Suppressor macrophage treated with lipopolysaccharide for 4 hours (primary cell): Measurements from ENCODE around the gene PRKAR1B.

Experiments
- DNase-seq: peaks from one replicate; pipeline ENCODE4 v3.0.0-alpha.2; 2020

Gene PRKAR1B

GRCh38 chr7:584122-584465, 143.0 kb downstream of the PRKAR1B start:
- peak; percentile 77 for DNase-seq

DNA sequence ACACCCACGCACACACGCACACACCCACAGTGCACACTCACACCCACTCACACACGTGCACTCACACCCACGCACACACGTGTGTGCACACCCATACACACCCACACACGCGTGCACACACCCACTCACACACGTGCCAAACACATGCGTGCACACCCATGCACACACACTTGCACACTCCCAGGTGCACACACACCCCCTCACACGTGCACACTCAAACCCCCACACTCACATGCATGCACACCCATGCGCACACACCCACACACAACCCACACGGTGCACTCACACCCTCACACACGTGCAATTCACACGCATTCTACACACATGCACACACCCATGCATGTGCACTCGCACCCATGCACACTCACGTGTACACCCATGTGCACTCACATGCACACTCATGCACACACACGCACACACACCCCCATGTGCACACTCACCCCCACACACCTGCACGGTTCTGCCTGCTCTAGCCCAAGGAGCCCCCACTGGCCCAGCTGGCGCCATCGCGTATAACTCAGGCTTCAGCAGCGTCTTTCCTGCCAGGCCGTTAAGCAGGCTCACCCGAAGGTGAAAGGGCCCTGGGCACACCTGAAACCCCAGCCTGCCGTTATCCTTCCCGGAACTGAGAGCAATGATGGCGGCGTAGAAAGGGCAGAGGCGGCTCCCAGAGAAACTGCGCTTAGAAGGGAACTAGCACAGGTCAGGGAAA, 143.5 kb downstream of the PRKAR1B start:
- DNase-seq, result no peak

- no peak for DNase-seq
Observed at GRCh38 chr7:582931-583330, 144.2 kb downstream of the PRKAR1B start.

GRCh38 chr7:582081-582835, 144.8 kb downstream of the PRKAR1B start:
- DNase-seq, result no peak

DNA sequence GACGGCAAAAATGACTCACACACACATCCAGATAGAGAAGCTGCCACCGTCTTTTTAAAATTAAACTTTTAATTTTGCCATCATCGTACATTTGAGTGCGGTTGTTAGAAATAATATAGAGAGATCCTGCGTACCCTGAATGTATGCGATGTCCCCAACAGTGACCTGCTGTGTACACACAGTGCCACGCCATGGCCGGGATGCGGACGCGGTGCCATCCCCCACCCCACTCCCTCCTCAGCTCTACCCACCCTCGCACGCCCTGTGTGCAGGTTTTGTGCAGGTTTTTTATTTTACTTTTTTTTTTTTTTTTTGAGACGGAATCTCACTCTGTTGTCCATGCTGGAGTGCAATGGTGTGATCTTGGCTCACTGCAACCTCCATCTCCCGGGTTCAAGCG, 148.7 kb downstream of the PRKAR1B start:
- no peak for DNase-seq

GRCh38 chr7:577741-578370, 149.2 kb downstream of the PRKAR1B start:
- no peak for DNase-seq

GRCh38 chr7:577278-577665, 149.8 kb downstream of the PRKAR1B start:
- DNase-seq, result no peak

- no peak for DNase-seq
Observed at GRCh38 chr7:576524-577277, 150.4 kb downstream of the PRKAR1B start.

DNA sequence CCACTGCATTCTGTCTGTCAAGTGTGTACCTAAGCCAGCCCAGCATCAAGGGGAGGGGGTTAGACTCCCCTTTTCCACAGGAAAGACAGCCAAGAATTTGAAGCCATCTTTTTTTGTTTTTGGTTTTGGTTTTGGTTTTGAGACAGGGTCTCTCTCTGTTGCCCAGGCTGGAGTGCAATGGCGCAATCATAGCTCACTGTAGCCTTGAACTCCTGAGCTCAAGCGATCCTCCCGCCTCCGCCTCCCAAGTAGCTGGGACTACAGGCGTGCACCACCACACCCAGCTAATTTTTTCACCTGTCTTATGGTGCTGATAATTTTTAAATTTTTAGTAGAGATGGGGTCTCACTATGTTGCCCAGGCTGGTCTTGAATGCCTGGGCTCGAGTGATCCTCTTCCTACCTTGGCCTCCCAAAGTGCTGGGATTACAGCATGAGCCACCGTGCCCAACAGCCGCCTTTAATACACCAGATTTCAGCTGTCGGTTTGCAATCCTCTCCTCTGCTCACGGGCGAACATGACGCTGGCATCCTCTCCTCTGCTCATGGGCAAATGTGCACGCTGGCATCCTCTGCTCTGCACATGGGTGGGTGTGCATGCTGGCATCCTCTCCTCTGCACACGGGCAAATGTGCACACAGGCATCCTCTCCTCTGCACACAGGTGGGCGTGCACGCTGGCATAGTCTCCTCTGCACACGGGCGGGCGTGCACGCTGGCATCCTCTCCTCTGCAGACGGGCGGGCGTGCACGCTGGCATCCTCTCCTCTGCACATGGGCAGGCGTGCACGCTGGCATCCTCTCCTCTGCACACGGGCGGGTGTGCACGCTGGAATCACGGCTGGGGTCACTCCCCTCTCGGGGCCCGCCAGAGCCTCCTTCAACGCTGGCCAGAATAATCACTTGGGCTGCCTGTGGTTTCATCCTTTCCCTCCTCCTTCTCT, 151.4 kb downstream of the PRKAR1B start:
- no peak for DNase-seq

DNA sequence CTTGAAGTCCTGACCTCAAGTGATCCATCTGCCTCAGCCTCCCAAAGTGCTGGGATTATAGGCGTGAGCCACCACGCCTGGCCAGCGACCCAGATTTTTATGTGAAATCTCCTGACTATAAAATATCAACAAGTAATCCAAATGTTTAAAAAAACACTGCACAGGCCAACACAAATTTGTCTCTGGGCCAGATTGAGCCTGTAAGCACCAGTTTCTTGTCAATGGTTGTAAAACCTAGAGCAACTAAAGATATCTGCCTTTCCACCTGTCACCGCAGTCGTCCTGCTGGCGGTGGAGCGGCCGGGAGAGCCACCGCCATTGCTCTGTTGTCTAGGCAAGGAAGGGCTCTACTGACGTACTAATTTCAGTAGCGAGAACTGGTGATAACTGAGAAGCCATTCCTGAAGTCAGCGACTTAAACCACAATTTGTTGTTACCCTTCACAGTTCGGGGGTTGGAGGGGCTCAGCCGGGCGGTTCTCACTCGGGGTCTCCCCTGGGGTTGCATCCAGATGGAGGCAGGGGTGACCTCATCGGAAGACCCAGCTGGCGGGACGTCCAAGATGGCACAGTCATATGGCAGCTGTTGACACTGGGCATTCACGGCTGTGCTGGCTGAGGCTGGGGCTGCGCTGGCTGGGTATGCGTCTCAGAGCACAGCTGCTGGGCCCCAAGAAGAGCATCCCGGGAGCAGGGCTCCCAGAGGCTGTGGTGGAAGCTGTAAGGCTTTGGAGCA, 152.3 kb downstream of the PRKAR1B start:
- no peak for DNase-seq

DNA sequence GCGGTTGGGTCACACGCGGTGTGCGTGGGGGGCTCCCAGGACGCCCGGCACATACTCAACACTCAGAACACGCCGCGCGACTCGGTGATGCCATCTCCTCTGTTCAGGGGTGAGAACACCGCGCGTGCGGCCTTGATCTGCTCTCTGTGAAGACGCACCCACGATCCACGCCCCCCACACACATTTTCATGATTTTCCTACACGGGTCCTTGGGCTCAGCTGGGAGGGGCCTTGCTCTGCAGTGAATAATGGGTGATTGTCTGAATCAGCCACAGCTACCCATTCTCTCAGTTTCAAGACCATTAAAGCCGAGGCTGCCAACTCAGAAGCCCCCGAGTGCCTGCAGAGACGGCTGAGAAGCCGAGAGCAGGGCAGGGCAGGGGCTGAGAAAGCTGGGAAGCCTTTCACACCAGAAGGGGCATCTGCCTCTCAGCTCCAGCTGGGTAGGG, 153.1 kb downstream of the PRKAR1B start:
- no peak for DNase-seq

- no peak for DNase-seq
Observed at GRCh38 chr7:573269-573932, 153.7 kb downstream of the PRKAR1B start.

- no peak for DNase-seq
Observed at GRCh38 chr7:572416-573268, 154.4 kb downstream of the PRKAR1B start.

GRCh38 chr7:571718-572415, 155.2 kb downstream of the PRKAR1B start:
- no peak for DNase-seq

- no peak for DNase-seq
Observed at GRCh38 chr7:571096-571717, 155.9 kb downstream of the PRKAR1B start.

GRCh38 chr7:570801-571070, 156.3 kb downstream of the PRKAR1B start:
- DNase-seq, result no peak

DNA sequence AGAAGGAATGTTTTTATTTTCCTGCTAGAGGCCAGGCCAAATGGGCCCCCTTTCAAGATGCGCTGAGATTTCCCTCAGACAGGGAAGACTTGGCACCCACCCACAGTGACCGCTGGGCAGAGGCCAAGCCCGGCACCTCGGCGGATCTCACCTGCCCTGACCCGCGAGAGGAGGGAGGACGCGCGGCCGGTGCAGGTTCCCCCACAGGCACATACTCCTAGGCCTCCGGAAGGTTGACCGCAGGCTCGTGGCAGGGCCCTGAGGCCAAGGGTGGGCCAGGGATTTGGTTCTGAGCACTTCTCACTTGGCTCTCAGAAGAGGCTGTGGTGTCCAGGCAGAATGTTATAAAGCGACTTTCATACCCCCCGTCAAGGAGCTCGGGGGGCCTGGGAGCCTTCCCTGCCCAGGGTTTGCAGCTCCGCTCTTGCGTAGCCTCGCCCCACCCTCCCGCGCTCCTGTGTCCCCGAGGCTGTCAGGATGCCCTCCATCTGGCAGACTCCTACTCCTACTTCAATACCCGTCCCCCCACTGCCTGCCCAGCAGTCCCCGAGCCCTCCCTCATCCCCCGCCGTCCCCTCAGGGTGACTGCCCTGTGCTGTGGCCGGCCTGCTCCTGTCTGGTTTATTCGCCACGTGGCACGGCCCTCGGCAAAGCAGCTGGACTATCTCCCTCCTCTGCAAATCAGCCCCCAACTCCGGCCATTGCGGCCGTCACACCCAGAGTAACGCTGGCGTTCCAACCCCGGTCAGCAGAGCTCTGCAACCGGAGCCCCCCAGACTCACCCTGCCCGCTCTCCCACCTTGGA, 156.9 kb downstream of the PRKAR1B start:
- no peak for DNase-seq
